Skeletal muscle satellite cell (primary cell): ENCODE results near the gene ARID1B.

Experiments used
- H3K27me3 ChIP-seq: 2 replicates; pipeline ENCODE4 v1.7.0; 2013; ENCODE audit warnings: low read length; ENCODE audit not compliant: control insufficient read depth, insufficient read depth
- H3K36me3 ChIP-seq: 2 replicates; pipeline ENCODE4 v1.7.0; 2013; ENCODE audit warnings: mild to moderate bottlenecking, control low read depth, low read length; ENCODE audit not compliant: insufficient read depth
- H3K4me1 ChIP-seq: 2 replicates; pipeline ENCODE4 v1.7.0; 2013; ENCODE audit warnings: low read length; ENCODE audit not compliant: control insufficient read depth, insufficient read depth
- H3K4me2 ChIP-seq: 2 replicates; pipeline ENCODE4 v1.7.0; 2013; ENCODE audit warnings: mild to moderate bottlenecking, low read length
- H3K4me3 ChIP-seq: 2 replicates; pipeline ENCODE4 v1.7.0; 2013; ENCODE audit warnings: low read length
- H3K9ac ChIP-seq: 2 replicates; pipeline ENCODE4 v1.7.0; 2013; ENCODE audit warnings: mild to moderate bottlenecking, low read depth, low read length, moderate library complexity
- H3K9me3 ChIP-seq: replicated peaks from 2 replicates; pipeline ENCODE4 v1.7.0; 2013; ENCODE audit warnings: mild to moderate bottlenecking, control low read depth, low read length

The ARID1B gene

GRCh38 chr6:156917213-156917612, 140.0 kb downstream of the ARID1B start:
- H3K9ac ChIP-seq: no peak overlapping the region
- no peaks in the 10 kb centered on the region for H3K36me3 ChIP-seq
- H3K27me3 ChIP-seq: no peaks in the 10 kb centered on the region
- H3K4me1 ChIP-seq: no peaks in the 10 kb centered on the region
- H3K4me2 ChIP-seq: no peak overlapping the region
- no peaks in the 10 kb centered on the region for H3K9me3 ChIP-seq
- H3K4me3 ChIP-seq: no peak overlapping the region

- no peak overlapping the region for H3K9ac ChIP-seq
These were observed 141.5 kb downstream of the ARID1B start for GRCh38 chr6:156918647-156919046.

GRCh38 chr6:156919370-156919769, 142.2 kb downstream of the ARID1B start:
- Histone ChIP-seq H3K4me2 (no peak overlapping the region), H3K4me1 (no peaks in the 10 kb centered on the region), H3K9ac (no peak overlapping the region), H3K4me3 (no peak overlapping the region), H3K9me3 (no peaks in the 10 kb centered on the region), H3K27me3 (no peaks in the 10 kb centered on the region), H3K36me3 (no peaks in the 10 kb centered on the region)

More at GRCh38 chr6:156918647-156919046, 141.5 kb downstream of the ARID1B start:
- H3K9me3 ChIP-seq: no peaks in the 10 kb centered on the region
- no peak overlapping the region for H3K4me3 ChIP-seq
- H3K36me3 ChIP-seq: no peaks in the 10 kb centered on the region
- H3K4me2 ChIP-seq: no peak overlapping the region
- no peaks in the 10 kb centered on the region for H3K4me1 ChIP-seq
- no peaks in the 10 kb centered on the region for H3K27me3 ChIP-seq

- Histone ChIP-seq H3K4me2 (no peak overlapping the region), H3K9me3 (no peaks in the 10 kb centered on the region), H3K27me3 (no peaks in the 10 kb centered on the region), H3K4me1 (no peaks in the 10 kb centered on the region), H3K9ac (no peak overlapping the region), H3K36me3 (no peaks in the 10 kb centered on the region), H3K4me3 (no peak overlapping the region)
These were observed 142.7 kb downstream of the ARID1B start for GRCh38 chr6:156919814-156920369.

GRCh38 chr6:156924246-156924645, 147.1 kb downstream of the ARID1B start:
- no peaks in the 10 kb centered on the region for H3K27me3 ChIP-seq
- H3K36me3 ChIP-seq: no peaks in the 10 kb centered on the region
- no peak overlapping the region for H3K9ac ChIP-seq
- H3K4me2 ChIP-seq: no peak overlapping the region
- no peaks in the 10 kb centered on the region for H3K9me3 ChIP-seq
- H3K4me3 ChIP-seq: no peak overlapping the region
- no peaks in the 10 kb centered on the region for H3K4me1 ChIP-seq

- Histone ChIP-seq H3K9me3 (no peaks in the 10 kb centered on the region), H3K4me2 (no peak overlapping the region), H3K9ac (no peak overlapping the region), H3K36me3 (no peaks in the 10 kb centered on the region), H3K4me3 (no peak overlapping the region), H3K4me1 (no peaks in the 10 kb centered on the region), H3K27me3 (no peaks in the 10 kb centered on the region)
These were observed 147.8 kb downstream of the ARID1B start for GRCh38 chr6:156925026-156925425.

- no peaks in the 10 kb centered on the region for H3K36me3 ChIP-seq
- H3K9ac ChIP-seq: no peak overlapping the region
- no peaks in the 10 kb centered on the region for H3K4me1 ChIP-seq
- H3K4me2 ChIP-seq: no peak overlapping the region
- no peaks in the 10 kb centered on the region for H3K9me3 ChIP-seq
- no peaks in the 10 kb centered on the region for H3K27me3 ChIP-seq
- H3K4me3 ChIP-seq: no peak overlapping the region
These were observed 148.8 kb downstream of the ARID1B start for GRCh38 chr6:156925718-156926607.

- H3K4me1 ChIP-seq: no peaks in the 10 kb centered on the region
- no peaks in the 10 kb centered on the region for H3K27me3 ChIP-seq
- no peak overlapping the region for H3K4me2 ChIP-seq
- no peaks in the 10 kb centered on the region for H3K9me3 ChIP-seq
- H3K9ac ChIP-seq: no peak overlapping the region
- H3K4me3 ChIP-seq: no peak overlapping the region
- no peaks in the 10 kb centered on the region for H3K36me3 ChIP-seq
These were observed 150.9 kb downstream of the ARID1B start for GRCh38 chr6:156928126-156928525.

- Histone ChIP-seq H3K4me2 (no peak overlapping the region), H3K9ac (no peak overlapping the region), H3K36me3 (no peaks in the 10 kb centered on the region), H3K4me1 (no peaks in the 10 kb centered on the region), H3K9me3 (no peaks in the 10 kb centered on the region), H3K27me3 (no peaks in the 10 kb centered on the region), H3K4me3 (no peak overlapping the region)
These were observed 151.8 kb downstream of the ARID1B start for GRCh38 chr6:156928972-156929371.

GRCh38 chr6:156931283-156931682, 154.1 kb downstream of the ARID1B start:
- Histone ChIP-seq H3K4me2 (no peak overlapping the region), H3K36me3 (no peaks in the 10 kb centered on the region), H3K4me3 (no peak overlapping the region), H3K27me3 (no peaks in the 10 kb centered on the region), H3K9me3 (no peaks in the 10 kb centered on the region), H3K9ac (no peak overlapping the region), H3K4me1 (no peaks in the 10 kb centered on the region)

GRCh38 chr6:156933201-156934068, 156.3 kb downstream of the ARID1B start:
- H3K4me3 ChIP-seq: no peak overlapping the region
- H3K36me3 ChIP-seq: no peaks in the 10 kb centered on the region
- no peaks in the 10 kb centered on the region for H3K4me1 ChIP-seq
- H3K9me3 ChIP-seq: no peaks in the 10 kb centered on the region
- H3K27me3 ChIP-seq: no peaks in the 10 kb centered on the region
- no peak overlapping the region for H3K9ac ChIP-seq
- no peak overlapping the region for H3K4me2 ChIP-seq
